Transverse colon (tissue), 4 donors: Measurements from ENCODE around the gene CAPN15. TPM values are rescaled to one million over a fixed set of nuclear protein-coding genes. Genes with fewer than 3 reads are reported as not detected.

Source experiments
- DNase-seq: peaks from one replicate; pipeline ENCODE4 v3.0.0-alpha.2; 2019
- H3K27ac ChIP-seq, 4 donors: fragments of 200-600 bp; sonication (generic); 2 replicates each; pipeline ENCODE4 v1.5.1; 2016 to 2018; ENCODE audit warnings: inconsistent platforms in 4 of 4
- H3K27me3 ChIP-seq: fragments of 200-600 bp; sonication (generic); 2 replicates; pipeline ENCODE4 v1.5.1; 2017; ENCODE audit warnings: inconsistent platforms
- H3K36me3 ChIP-seq, 4 donors: fragments of 200-600 bp; sonication (generic); 2 replicates each; pipeline ENCODE4 v1.5.1; 2017 to 2019; ENCODE audit warnings: inconsistent platforms in 4 of 4
- H3K4me1 ChIP-seq, 4 donors: fragments of 200-600 bp; sonication (generic); 2 replicates each; pipeline ENCODE4 v1.5.1; 2017 to 2020; ENCODE audit warnings: inconsistent platforms in 4 of 4
- H3K4me3 ChIP-seq, 4 donors: fragments of 200-600 bp; sonication (generic); 1 replicate in 1 of 4; 2 replicates in 3 of 4; pipeline versions ENCODE4 v1.5.1 to v1.6.1; 2017 to 2019; ENCODE audit warnings: inconsistent platforms in 4 of 4
- H3K9me3 ChIP-seq, 2 donors: fragments of 200-600 bp; sonication (generic); 2 replicates each; pipeline ENCODE4 v1.5.1; 2017 to 2019; ENCODE audit warnings: inconsistent platforms in 2 of 2
- EP300 ChIP-seq: sonication (generic); formaldehyde crosslinking; IDR thresholded peaks from one replicate; pipeline ENCODE4 v1.6.1; 2017; ENCODE audit warnings: antibody characterized with exemption, low read depth
- POLR2A ChIP-seq: fragments of 450-650 bp; IDR thresholded peaks from one replicate; pipeline ENCODE4 v1.6.1; 2016; ENCODE audit warnings: antibody characterized with exemption, mild to moderate bottlenecking, moderate library complexity
- POLR2AphosphoS5 ChIP-seq, 3 donors: sonication (generic); formaldehyde crosslinking; IDR thresholded peaks; one replicate each; pipeline ENCODE4 v1.6.1; 2016; ENCODE audit warnings: antibody characterized with exemption in 3 of 3
- WGBS, 2 donors: methylation state at CpG; one replicate each; pipeline ENCODE4 v1.1.5; 2018; ENCODE audit warnings: low coverage in 1 of 2; 5-methylcytosine and 5-hydroxymethylcytosine counted together
- in situ Hi-C, 4 donors: fragments of 200-750 bp; cut with MboI; loops; one replicate each; pipeline versions ENCODE4 v1.15.0 to v1.15.1; 2017; ENCODE audit warnings: low sequenced_read_pairs in 3 of 4, low pct_ligation_motif_present in 1 of 4, low pct_unique_long_range_greater_than_20kb in 1 of 4
- intact Hi-C: fragments of 100-400 bp; cut with DNase I; formaldehyde crosslinking; loops from one replicate; pipeline ENCODE4 v1.15.1; 2023; ENCODE audit warnings: low total_unique reads
- total RNA-seq, 4 donors: library from RNA; depleted of rRNA; stranded (reverse); fragments of >200 nt; gene quantifications; one replicate each; pipeline ENCODE4 v1.1.0, GENCODE V29; 2016
- TF ChIP-seq, protein P1 (sequence below), 5 experiments: fragments of 200-600 bp in 3 of 5; fragments of 450-650 bp in 2 of 5; sonication (generic) in 3 of 5; IDR thresholded peaks; 1 replicate in 2 of 5; 2 replicates in 3 of 5; pipeline ENCODE4 v1.5.1; 2016 to 2017; ENCODE audit warnings: antibody characterized with exemption in 5 of 5, inconsistent platforms in 3 of 5, mild to moderate bottlenecking in 2 of 5, moderate library complexity in 1 of 5

Gene CAPN15
- total RNA-seq, 4 donors from 2014 or later = 108 to 388 (median 175) TPM

DNA sequence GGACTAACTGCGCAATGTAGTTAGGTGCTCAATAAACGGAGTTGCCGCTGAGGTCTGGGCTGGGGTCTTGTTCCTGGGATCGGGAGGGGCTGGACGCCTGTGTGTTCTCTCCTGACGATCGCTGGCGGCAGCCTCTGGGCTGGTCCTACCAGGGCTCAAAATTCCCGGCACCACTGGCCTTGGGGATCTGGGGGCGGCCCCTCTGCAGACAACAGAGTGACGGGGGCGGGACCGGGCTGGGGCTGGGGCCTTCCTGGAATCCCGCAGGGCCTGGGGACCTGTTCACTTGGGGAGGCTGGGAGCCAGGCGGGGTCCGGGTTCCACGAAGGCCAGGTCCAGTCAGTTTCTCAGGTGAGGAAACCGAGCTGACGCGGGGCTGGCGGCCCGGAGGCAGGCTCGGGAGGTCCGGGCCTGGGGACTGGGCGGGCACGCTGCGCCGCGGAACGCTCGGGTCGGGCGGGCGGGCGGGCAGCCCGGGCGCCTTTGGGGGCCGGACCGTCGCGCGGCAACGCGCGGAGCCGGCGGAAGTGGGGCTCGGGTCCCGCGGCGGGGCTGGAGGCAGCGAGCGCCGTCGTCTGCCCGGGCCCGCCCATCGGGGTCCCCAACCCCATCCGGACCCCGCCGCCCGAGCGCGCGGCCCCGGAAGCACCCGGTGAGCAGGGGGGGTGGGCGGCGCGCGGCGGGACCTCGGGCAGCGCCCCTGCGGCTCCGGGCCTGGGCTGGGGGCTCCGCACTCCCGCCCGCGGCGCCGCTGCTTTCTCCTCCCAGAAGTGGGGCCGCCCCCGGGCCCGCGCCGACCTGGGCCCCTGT lies 42.1 kb downstream of the CAPN15 start, which contains the start of gene PIGQ:
Gene PIGQ, plus strand, starts transcription at position 524 of the 810 bp plus-strand sequence. CDS start 4,107 bp downstream, outside the sequence.
- Histone ChIP-seq H3K4me3 (peak within 1 kb of the TSS; percentile 71 to 99 (median 94)), H3K9me3 (no peaks in the 10 kb centered on the region), H3K4me1 (peaks cover 32 to 45% (median 36%) of the 10 kb centered on the region in 4 donors), H3K27ac (peak within 1 kb of the TSS; percentile 75 to 83 (median 81)), H3K36me3 (peaks cover 0 to 6% (median 0%) of the 10 kb centered on the region in 4 donors), H3K27me3 (peaks cover 7% of the 10 kb centered on the region)
- intact Hi-C loops (no loop called here), in situ Hi-C loops (no loop called here)
- DNase-seq = peak; percentile 63
- 4% methylated on average over 26 of the region's 87 CpGs; no CpG with 5 or more reads in 1 of the 2 donors for whole genome bisulfite sequencing, 2 donors
- TF ChIP-seq, protein P1, sequence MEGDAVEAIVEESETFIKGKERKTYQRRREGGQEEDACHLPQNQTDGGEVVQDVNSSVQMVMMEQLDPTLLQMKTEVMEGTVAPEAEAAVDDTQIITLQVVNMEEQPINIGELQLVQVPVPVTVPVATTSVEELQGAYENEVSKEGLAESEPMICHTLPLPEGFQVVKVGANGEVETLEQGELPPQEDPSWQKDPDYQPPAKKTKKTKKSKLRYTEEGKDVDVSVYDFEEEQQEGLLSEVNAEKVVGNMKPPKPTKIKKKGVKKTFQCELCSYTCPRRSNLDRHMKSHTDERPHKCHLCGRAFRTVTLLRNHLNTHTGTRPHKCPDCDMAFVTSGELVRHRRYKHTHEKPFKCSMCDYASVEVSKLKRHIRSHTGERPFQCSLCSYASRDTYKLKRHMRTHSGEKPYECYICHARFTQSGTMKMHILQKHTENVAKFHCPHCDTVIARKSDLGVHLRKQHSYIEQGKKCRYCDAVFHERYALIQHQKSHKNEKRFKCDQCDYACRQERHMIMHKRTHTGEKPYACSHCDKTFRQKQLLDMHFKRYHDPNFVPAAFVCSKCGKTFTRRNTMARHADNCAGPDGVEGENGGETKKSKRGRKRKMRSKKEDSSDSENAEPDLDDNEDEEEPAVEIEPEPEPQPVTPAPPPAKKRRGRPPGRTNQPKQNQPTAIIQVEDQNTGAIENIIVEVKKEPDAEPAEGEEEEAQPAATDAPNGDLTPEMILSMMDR (IDR thresholded peaks at IDR 0.05) = no peak
- TF ChIP-seq POLR2AphosphoS5 (IDR thresholded peaks at IDR 0.05) (peak in 1 of 3 donors; percentile 30), EP300 (no peak), POLR2A (no peak)

DNA sequence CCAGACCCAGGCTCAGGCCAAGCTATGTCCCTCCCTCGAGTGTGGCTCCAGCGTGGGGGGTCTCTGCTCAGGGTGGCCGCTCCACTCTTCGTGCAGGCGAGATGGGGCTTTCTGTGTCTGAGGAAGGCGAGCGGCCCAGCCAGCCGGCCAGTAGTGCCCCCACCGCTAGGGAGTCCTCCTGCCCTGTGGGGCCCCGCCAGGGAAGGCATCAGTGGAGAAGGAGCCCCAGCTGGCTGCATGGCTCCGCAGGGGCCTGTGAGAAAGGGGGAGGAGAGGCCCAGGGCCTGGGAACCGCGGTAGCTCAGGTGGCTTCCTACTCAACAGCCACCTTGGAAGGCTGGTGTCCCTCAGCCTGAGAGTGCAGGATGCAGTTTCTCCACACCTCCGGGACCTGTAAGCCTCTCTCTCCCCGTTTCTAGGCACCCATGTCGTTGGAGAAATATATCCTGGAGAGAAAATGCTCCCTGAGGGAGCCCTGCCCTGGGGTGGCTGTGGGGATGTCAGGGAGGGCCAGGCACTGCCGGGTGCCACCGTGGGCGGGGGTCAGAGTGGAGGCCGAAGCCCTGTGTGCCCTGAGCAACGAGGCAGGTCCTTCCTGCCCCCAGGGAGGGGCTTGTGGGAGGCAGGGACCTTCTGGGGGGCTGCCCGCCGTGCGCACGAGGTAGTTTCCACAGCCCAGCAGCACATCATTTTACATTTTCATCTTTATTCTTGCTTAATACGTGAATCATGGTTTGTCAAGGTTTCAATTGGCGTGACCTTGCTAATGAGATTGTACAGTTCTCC lies 45.5 kb downstream of the CAPN15 start:
- Histone ChIP-seq H3K27me3 (no peaks in the 10 kb centered on the region), H3K27ac (no peak overlapping the region), H3K4me3 (no peak overlapping the region), H3K9me3 (no peaks in the 10 kb centered on the region), H3K4me1 (peaks cover 16 to 23% (median 21%) of the 10 kb centered on the region in 4 donors), H3K36me3 (peaks cover 0 to 10% (median 0%) of the 10 kb centered on the region in 4 donors)
- in situ Hi-C loops (no loop called here), intact Hi-C loops (no loop called here)
- 89 to 95% methylated on average over 4 to 26 of the region's 27 CpGs for WGBS, 2 donors
- no peak for TF ChIP-seq EP300
- no peak for TF ChIP-seq POLR2A
- no peak for TF ChIP-seq POLR2AphosphoS5 (IDR thresholded peaks at IDR 0.05)
- TF ChIP-seq, protein P1 (IDR thresholded peaks at IDR 0.05) = no peak
- DNase-seq = no peak

DNA sequence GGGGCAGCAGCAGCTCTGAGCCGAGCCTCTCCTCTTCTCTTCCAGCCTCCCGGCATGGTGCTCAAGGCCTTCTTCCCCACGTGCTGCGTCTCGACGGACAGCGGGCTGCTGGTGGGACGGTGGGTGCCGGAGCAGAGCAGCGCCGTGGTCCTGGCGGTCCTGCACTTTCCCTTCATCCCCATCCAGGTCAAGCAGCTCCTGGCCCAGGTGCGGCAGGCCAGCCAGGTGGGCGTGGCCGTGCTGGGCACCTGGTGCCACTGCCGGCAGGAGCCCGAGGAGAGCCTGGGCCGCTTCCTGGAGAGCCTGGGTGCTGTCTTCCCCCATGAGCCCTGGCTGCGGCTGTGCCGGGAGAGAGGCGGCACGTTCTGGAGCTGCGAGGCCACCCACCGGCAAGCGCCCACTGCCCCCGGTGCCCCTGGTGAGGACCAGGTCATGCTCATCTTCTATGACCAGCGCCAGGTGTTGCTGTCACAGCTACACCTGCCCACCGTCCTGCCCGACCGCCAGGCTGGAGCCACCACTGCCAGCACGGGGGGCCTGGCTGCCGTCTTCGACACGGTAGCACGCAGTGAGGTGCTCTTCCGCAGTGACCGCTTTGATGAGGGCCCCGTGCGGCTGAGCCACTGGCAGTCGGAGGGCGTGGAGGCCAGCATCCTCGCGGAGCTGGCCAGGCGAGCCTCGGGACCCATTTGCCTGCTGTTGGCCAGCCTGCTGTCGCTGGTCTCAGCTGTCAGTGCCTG lies 46.7 kb downstream of the CAPN15 start:
- peaks cover 6 to 17% (median 12%) of the 10 kb centered on the region in 4 donors for H3K4me1 ChIP-seq
- TF ChIP-seq EP300 (no peak), POLR2A (no peak)
- no peaks in the 10 kb centered on the region for H3K27me3 ChIP-seq
- no peak for DNase-seq
- WGBS, 2 donors = 92% methylated on average over 40 of the region's 46 CpGs; no CpG with 5 or more reads in 1 of the 2 donors
- intact Hi-C loops (no loop called here), in situ Hi-C loops (no loop called here)
- H3K36me3 ChIP-seq = peaks cover 0 to 10% (median 0%) of the 10 kb centered on the region in 4 donors
- no peaks in the 10 kb centered on the region for H3K9me3 ChIP-seq
- H3K27ac ChIP-seq = no peak overlapping the region
- no peak overlapping the region for H3K4me3 ChIP-seq

DNA sequence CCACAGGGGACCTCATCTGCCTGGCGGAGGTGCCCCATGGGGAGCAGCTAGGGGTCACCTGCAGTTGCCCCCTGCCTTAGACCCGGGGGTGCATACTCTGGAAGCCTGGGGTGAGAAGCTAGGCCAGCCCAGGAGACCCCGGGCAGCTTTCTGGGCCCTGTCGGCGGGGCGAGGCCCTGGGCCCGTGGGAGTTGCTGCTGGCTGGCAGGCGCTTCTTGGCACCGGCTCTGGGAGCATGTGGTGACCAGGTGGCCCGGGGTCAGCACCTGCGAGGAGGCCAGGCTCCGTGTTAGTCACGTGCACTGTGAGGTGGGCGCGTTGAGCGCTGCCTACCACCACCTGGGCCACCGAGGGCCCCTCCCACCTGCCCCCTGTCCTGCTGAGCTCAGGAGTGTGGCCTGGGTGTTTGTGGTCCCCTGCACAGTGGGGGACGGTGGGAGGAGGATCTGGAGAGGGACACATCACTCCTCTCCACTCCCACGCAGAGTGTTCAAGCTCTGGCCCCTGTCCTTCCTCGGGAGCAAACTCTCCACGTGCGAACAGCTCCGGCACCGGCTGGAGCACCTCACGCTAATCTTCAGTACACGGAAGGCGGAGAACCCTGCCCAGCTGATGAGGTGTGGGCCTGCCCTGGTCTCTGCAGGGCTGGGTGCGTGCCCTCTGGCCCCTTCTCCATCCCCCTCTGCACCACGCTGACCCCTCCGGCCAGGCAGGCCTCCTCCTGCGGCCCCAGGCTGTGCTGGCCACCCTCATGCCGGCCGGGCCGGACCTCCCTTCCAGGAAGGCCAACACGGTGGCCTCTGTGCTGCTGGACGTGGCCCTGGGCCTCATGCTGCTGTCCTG lies 48.1 kb downstream of the CAPN15 start:
- WGBS, 2 donors = 90% methylated on average over 27 of the region's 36 CpGs; no CpG with 5 or more reads in 1 of the 2 donors
- Histone ChIP-seq H3K27ac (no peak overlapping the region), H3K36me3 (peaks cover 0 to 10% (median 0%) of the 10 kb centered on the region in 4 donors), H3K27me3 (no peaks in the 10 kb centered on the region), H3K4me3 (no peak overlapping the region), H3K9me3 (no peaks in the 10 kb centered on the region), H3K4me1 (peaks cover 3 to 10% (median 6%) of the 10 kb centered on the region in 4 donors)
- no peak for DNase-seq
- intact Hi-C loops = loop anchor here (5.0 kb wide), 1 partner anchor 87 kb away; no protein-coding TSS in a partner anchor
- TF ChIP-seq EP300 (no peak), POLR2A (no peak), POLR2AphosphoS5 (IDR thresholded peaks at IDR 0.05) (no peak)
- TF ChIP-seq, protein P1 (IDR thresholded peaks at IDR 0.05) = no peak
- in situ Hi-C loops = no loop called here
